ENCODE results near the gene IGDCC3.

Gene IGDCC3

DNA sequence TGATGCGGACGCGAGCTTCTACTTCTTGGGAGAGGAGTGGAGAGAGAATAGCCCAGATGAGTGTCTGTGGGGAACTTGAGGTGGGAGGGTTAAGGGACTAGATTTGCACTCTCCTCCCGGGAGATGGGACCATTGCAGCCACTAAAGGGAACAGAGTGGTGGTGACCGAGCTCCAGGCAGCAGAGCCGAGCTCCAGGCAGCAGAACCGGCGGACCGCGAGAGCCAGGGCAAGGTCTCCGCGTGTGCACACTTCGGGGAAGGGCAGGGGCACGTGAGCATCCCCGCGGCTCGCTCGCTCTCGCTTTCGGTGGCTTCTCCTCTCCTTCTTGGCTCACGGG lies 1.1 kb downstream of the IGDCC3 start:
- Histone ChIP-seq H3K18ac (ENCODE audit: low read depth in 1 of 2, low read length in 2 of 2) (peak overlapping the region in 1 of 2 experiments; percentile 89), H3K23ac (ENCODE audit: low read length in 2 of 2) (peak overlapping the region in 1 of 2 experiments; percentile 66), H3K79me1 (replicated peaks; ENCODE audit: low read length, poor library complexity, severe bottlenecking) (no peaks in the 10 kb centered on the region), H3K14ac (ENCODE audit: low read length in 2 of 2) (peak overlapping the region; percentile 1 to 97), H2AFZ (ENCODE audit: low read depth, low read length) (no peak overlapping the region), H2AK5ac (ENCODE audit: low read length, severe bottlenecking) (no peak overlapping the region), H2BK5ac (ENCODE audit: low read depth, low read length, poor library complexity, severe bottlenecking) (no peak overlapping the region), H3K36me3 (ENCODE audit: control insufficient read depth in 1 of 2, insufficient read depth in 2 of 2, low read depth in 1 of 2, low read length in 2 of 2) (peaks cover 0 to 11% of the 10 kb centered on the region in 2 experiments), H3K4ac (ENCODE audit: low read depth in 1 of 2, low read length in 2 of 2) (peak overlapping the region; percentile 47 to 83), H3K4me2 (ENCODE audit: low read length, poor library complexity, severe bottlenecking) (peak overlapping the region; percentile 97), H3K9ac (ENCODE audit: low read length) (no peak overlapping the region), H2BK12ac (ENCODE audit: low read length in 2 of 2) (peak overlapping the region in 1 of 2 experiments; percentile 28), H4K91ac (ENCODE audit: low read length) (no peak overlapping the region), H3K4me3 (ENCODE audit: insufficient read depth in 1 of 2, low read depth in 1 of 2, low read length in 2 of 2) (peak overlapping the region; percentile 58 to 72), H3K9me3 (ENCODE audit: control insufficient read depth, low read length) (no peaks in the 10 kb centered on the region), H2BK120ac (ENCODE audit: low read depth, low read length) (peak overlapping the region; percentile 51), H4K8ac (ENCODE audit: low read length) (no peak overlapping the region), H3K4me1 (ENCODE audit: control insufficient read depth, insufficient read depth, low read depth, low read length) (peaks cover 16% of the 10 kb centered on the region), H2BK15ac (ENCODE audit: low read depth, poor library complexity, severe bottlenecking) (no peak overlapping the region), H3K27ac (ENCODE audit: low read length, poor library complexity, severe bottlenecking) (no peak overlapping the region), H3K27me3 (ENCODE audit: control insufficient read depth in 1 of 2, insufficient read depth in 1 of 2, low read length in 2 of 2) (peaks cover 62 to 91% of the 10 kb centered on the region in 2 experiments)
- DNase-seq, result no peak
- 0% methylated on average over 21 of the region's 21 CpGs for WGBS

DNA sequence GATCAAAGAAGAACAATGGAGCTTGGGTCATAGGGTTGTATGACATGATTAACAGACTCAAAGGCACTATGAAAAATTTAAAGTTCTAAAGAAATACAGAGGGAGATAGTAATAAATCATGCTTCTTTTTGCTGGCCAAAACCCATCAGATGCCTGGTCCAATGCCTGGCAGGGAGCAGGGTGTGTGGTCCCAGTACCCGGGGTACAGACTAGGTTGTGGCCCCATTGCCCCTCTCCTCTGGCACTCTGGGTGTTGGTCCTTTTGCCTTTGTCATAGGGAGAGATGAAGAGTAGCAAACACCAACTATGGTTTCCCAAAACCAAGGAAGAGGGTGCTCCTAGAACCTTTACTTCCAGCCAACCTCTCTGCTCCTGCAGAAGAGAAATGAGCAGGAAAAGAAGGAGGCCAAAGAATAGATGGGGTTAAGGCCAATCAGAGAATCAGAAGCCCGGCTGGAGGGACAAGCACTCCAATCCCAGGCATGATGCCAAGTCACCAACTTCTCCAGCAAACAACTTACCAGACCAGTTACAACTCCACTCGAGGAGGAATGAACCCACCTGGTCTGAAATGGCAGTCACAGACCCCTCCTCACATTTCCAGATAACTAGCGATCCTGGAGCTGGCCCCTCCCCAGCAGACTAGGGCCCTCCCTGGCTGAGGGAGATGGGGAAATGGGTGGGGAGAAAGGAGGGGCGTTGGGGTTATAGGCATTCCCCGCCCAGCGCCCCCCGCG lies 1.8 kb downstream of the IGDCC3 start:
- H2AFZ ChIP-seq (ENCODE audit: low read depth, low read length), result no peak overlapping the region
- H3K9me3 ChIP-seq (ENCODE audit: control insufficient read depth, low read length), result no peaks in the 10 kb centered on the region
- H4K91ac ChIP-seq (ENCODE audit: low read length), result no peak overlapping the region
- no peak overlapping the region for H3K18ac ChIP-seq (ENCODE audit: low read depth in 1 of 2, low read length in 2 of 2)
- H3K23ac ChIP-seq (ENCODE audit: low read length in 2 of 2), result peak overlapping the region; percentile 69 to 78
- peaks cover 67 to 91% of the 10 kb centered on the region in 2 experiments for H3K27me3 ChIP-seq (ENCODE audit: control insufficient read depth in 1 of 2, insufficient read depth in 1 of 2, low read length in 2 of 2)
- 46% methylated on average over 2 of the region's 9 CpGs for WGBS
- DNase-seq, result no peak
- no peak overlapping the region for H3K9ac ChIP-seq (ENCODE audit: low read length)
- H2BK5ac ChIP-seq (ENCODE audit: low read depth, low read length, poor library complexity, severe bottlenecking), result no peak overlapping the region
- no peak overlapping the region for H3K4me3 ChIP-seq (ENCODE audit: insufficient read depth in 1 of 2, low read depth in 1 of 2, low read length in 2 of 2)
- H4K8ac ChIP-seq (ENCODE audit: low read length), result no peak overlapping the region
- no peak overlapping the region for H3K4ac ChIP-seq (ENCODE audit: low read depth in 1 of 2, low read length in 2 of 2)
- H3K14ac ChIP-seq (ENCODE audit: low read length in 2 of 2), result no peak overlapping the region
- H3K36me3 ChIP-seq (ENCODE audit: control insufficient read depth in 1 of 2, insufficient read depth in 2 of 2, low read depth in 1 of 2, low read length in 2 of 2), result peaks cover 0 to 11% of the 10 kb centered on the region in 2 experiments
- no peak overlapping the region for H2AK5ac ChIP-seq (ENCODE audit: low read length, severe bottlenecking)
- H3K4me2 ChIP-seq (ENCODE audit: low read length, poor library complexity, severe bottlenecking), result no peak overlapping the region
- H2BK15ac ChIP-seq (ENCODE audit: low read depth, poor library complexity, severe bottlenecking), result peak overlapping the region; percentile 57
- H2BK12ac ChIP-seq (ENCODE audit: low read length in 2 of 2), result no peak overlapping the region
- H2BK120ac ChIP-seq (ENCODE audit: low read depth, low read length), result no peak overlapping the region
- peaks cover 16% of the 10 kb centered on the region for H3K4me1 ChIP-seq (ENCODE audit: control insufficient read depth, insufficient read depth, low read depth, low read length)
- no peaks in the 10 kb centered on the region for H3K79me1 ChIP-seq (replicated peaks; ENCODE audit: low read length, poor library complexity, severe bottlenecking)
- H3K27ac ChIP-seq (ENCODE audit: low read length, poor library complexity, severe bottlenecking), result no peak overlapping the region

DNA sequence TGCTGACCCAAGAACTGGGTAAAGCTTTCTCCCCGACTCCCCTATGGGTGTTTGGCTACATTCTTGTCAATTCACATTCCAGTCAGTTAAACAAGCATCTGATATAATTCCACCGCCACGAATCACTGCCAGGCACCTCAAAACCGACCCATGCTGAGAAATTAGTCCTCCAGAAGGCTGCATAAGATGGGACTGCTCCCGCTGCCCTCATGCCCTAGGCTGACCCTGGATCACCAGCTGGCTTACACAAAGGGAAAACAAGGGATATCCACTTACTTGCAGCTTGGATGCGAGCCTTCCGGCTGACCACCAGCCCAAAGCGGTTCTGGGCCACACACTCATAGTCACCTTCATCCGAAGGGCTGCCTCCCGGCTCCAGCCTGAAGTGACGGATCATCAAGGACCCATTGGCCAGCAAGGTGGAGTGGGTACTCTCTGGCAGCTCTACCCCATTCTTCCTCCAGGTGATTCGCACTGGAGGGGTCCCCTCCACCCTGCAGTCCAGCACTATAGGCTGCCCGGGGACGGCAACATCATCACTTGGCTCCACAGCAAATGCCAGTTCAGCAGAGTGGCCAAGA lies 2.9 kb downstream of the IGDCC3 start:
- H3K4ac ChIP-seq (ENCODE audit: low read depth in 1 of 2, low read length in 2 of 2), result peak overlapping the region in 1 of 2 experiments; percentile 25
- no peak overlapping the region for H2AK5ac ChIP-seq (ENCODE audit: low read length, severe bottlenecking)
- peak overlapping the region in 1 of 2 experiments; percentile 21 for H2BK12ac ChIP-seq (ENCODE audit: low read length in 2 of 2)
- H3K27me3 ChIP-seq (ENCODE audit: control insufficient read depth in 1 of 2, insufficient read depth in 1 of 2, low read length in 2 of 2), result peaks cover 65 to 86% of the 10 kb centered on the region in 2 experiments
- 54% methylated on average over 14 of the region's 14 CpGs for WGBS
- peak overlapping the region in 1 of 2 experiments; percentile 62 for H3K23ac ChIP-seq (ENCODE audit: low read length in 2 of 2)
- H3K14ac ChIP-seq (ENCODE audit: low read length in 2 of 2), result peak overlapping the region in 1 of 2 experiments; percentile 30
- no peak overlapping the region for H2BK120ac ChIP-seq (ENCODE audit: low read depth, low read length)
- H4K91ac ChIP-seq (ENCODE audit: low read length), result peak overlapping the region; percentile 4
- peak overlapping the region in 1 of 2 experiments; percentile 75 for H3K18ac ChIP-seq (ENCODE audit: low read depth in 1 of 2, low read length in 2 of 2)
- no peak overlapping the region for H2BK15ac ChIP-seq (ENCODE audit: low read depth, poor library complexity, severe bottlenecking)
- no peak overlapping the region for H2AFZ ChIP-seq (ENCODE audit: low read depth, low read length)
- no peak overlapping the region for H3K27ac ChIP-seq (ENCODE audit: low read length, poor library complexity, severe bottlenecking)
- H3K4me1 ChIP-seq (ENCODE audit: control insufficient read depth, insufficient read depth, low read depth, low read length), result peaks cover 16% of the 10 kb centered on the region
- no peak overlapping the region for H3K4me3 ChIP-seq (ENCODE audit: insufficient read depth in 1 of 2, low read depth in 1 of 2, low read length in 2 of 2)
- H3K79me1 ChIP-seq (replicated peaks; ENCODE audit: low read length, poor library complexity, severe bottlenecking), result no peaks in the 10 kb centered on the region
- DNase-seq, result no peak
- H3K9me3 ChIP-seq (ENCODE audit: control insufficient read depth, low read length), result no peaks in the 10 kb centered on the region
- H4K8ac ChIP-seq (ENCODE audit: low read length), result peak overlapping the region; percentile 19
- H3K9ac ChIP-seq (ENCODE audit: low read length), result no peak overlapping the region
- H3K4me2 ChIP-seq (ENCODE audit: low read length, poor library complexity, severe bottlenecking), result no peak overlapping the region
- H2BK5ac ChIP-seq (ENCODE audit: low read depth, low read length, poor library complexity, severe bottlenecking), result no peak overlapping the region
- peaks cover 0 to 3% of the 10 kb centered on the region in 2 experiments for H3K36me3 ChIP-seq (ENCODE audit: control insufficient read depth in 1 of 2, insufficient read depth in 2 of 2, low read depth in 1 of 2, low read length in 2 of 2)

DNA sequence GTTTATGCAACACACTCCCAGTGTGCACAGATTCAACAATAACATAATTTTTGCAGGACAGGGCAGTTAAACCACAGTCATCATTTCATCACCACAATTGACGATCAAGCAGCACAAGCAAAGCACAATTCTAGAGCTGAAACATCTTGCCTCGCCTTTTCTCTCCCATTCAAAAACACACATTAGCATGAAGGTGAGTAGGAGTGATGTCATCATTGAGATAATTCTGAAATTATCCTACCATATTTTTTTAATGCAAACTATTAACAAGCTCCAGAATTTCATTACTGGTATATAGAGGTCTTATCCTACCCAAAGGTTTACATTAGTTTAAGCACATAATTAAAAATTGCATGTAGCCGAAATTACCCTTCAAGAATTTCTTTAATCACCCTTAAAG lies 3.5 kb downstream of the IGDCC3 start:
- 60% methylated on average over 1 of the region's 3 CpGs for WGBS
- Histone ChIP-seq H3K18ac (ENCODE audit: low read depth in 1 of 2, low read length in 2 of 2) (no peak overlapping the region), H3K9me3 (ENCODE audit: control insufficient read depth, low read length) (no peaks in the 10 kb centered on the region), H4K8ac (ENCODE audit: low read length) (no peak overlapping the region), H2BK5ac (ENCODE audit: low read depth, low read length, poor library complexity, severe bottlenecking) (no peak overlapping the region), H3K27ac (ENCODE audit: low read length, poor library complexity, severe bottlenecking) (no peak overlapping the region), H3K14ac (ENCODE audit: low read length in 2 of 2) (no peak overlapping the region), H4K91ac (ENCODE audit: low read length) (no peak overlapping the region), H3K4me1 (ENCODE audit: control insufficient read depth, insufficient read depth, low read depth, low read length) (peaks cover 16% of the 10 kb centered on the region), H2BK12ac (ENCODE audit: low read length in 2 of 2) (no peak overlapping the region), H2AFZ (ENCODE audit: low read depth, low read length) (no peak overlapping the region), H3K27me3 (ENCODE audit: control insufficient read depth in 1 of 2, insufficient read depth in 1 of 2, low read length in 2 of 2) (peaks cover 60 to 85% of the 10 kb centered on the region in 2 experiments), H3K9ac (ENCODE audit: low read length) (no peak overlapping the region), H2BK120ac (ENCODE audit: low read depth, low read length) (no peak overlapping the region), H3K4ac (ENCODE audit: low read depth in 1 of 2, low read length in 2 of 2) (no peak overlapping the region), H3K4me2 (ENCODE audit: low read length, poor library complexity, severe bottlenecking) (no peak overlapping the region), H3K4me3 (ENCODE audit: insufficient read depth in 1 of 2, low read depth in 1 of 2, low read length in 2 of 2) (no peak overlapping the region), H3K36me3 (ENCODE audit: control insufficient read depth in 1 of 2, insufficient read depth in 2 of 2, low read depth in 1 of 2, low read length in 2 of 2) (no peaks in the 10 kb centered on the region), H3K79me1 (replicated peaks; ENCODE audit: low read length, poor library complexity, severe bottlenecking) (no peaks in the 10 kb centered on the region), H2BK15ac (ENCODE audit: low read depth, poor library complexity, severe bottlenecking) (no peak overlapping the region), H2AK5ac (ENCODE audit: low read length, severe bottlenecking) (no peak overlapping the region), H3K23ac (ENCODE audit: low read length in 2 of 2) (no peak overlapping the region)
- DNase-seq, result no peak

Measured in mesenchymal stem cell (in vitro differentiated cells and primary cell).